Fibroblast of villous mesenchyme (primary cell): ENCODE measurements around the gene NFATC2. TPM values are rescaled to one million over a fixed set of nuclear protein-coding genes. Genes with fewer than 3 reads are reported as not detected.

Experiments
- DNase-seq: peaks from one replicate; pipeline ENCODE4 v3.0.0-alpha.2; 2010; ENCODE audit warnings: low read depth
- H3K4me3 ChIP-seq: 2 replicates; pipeline ENCODE4 v1.5.1; 2011; ENCODE audit warnings: low read depth, mild to moderate bottlenecking, low read length
- total RNA-seq: library from RNA; depleted of rRNA; stranded (reverse); fragments of >200 nt; gene quantifications from 2 replicates; pipeline ENCODE4 v1.2.3, GENCODE V29; 2012
- TF ChIP-seq, protein P1 (sequence below): IDR thresholded peaks from 2 replicates; pipeline ENCODE4 v1.5.1; 2012; ENCODE audit warnings: low read depth, mild to moderate bottlenecking, low read length; ENCODE audit not compliant: insufficient read depth

Gene NFATC2
- total RNA-seq, 1 donor, result under 0.01 TPM

DNA sequence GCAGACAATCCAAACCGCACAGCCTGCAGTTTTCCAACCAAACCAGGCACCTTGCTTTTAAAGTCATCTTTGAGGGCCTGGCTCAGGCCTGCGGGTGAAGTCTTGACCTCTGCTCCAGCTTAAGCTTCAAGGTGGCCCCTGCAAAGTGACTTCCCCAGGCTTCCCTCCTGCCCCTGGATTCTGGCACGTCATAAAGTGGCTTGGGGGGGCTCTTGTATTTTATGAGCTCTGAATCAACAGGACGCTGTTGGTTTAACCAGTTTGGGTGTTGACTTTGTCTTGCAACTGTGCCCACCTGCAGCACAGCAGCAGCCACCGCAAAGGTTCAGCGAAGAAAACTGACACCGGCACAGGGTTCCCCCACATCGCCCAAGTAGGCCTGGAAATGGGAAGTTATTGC, 81.2 kb downstream of the NFATC2 start:
- DNase-seq, result no peak
- H3K4me3 ChIP-seq, result no peak overlapping the region
- TF ChIP-seq, protein P1, sequence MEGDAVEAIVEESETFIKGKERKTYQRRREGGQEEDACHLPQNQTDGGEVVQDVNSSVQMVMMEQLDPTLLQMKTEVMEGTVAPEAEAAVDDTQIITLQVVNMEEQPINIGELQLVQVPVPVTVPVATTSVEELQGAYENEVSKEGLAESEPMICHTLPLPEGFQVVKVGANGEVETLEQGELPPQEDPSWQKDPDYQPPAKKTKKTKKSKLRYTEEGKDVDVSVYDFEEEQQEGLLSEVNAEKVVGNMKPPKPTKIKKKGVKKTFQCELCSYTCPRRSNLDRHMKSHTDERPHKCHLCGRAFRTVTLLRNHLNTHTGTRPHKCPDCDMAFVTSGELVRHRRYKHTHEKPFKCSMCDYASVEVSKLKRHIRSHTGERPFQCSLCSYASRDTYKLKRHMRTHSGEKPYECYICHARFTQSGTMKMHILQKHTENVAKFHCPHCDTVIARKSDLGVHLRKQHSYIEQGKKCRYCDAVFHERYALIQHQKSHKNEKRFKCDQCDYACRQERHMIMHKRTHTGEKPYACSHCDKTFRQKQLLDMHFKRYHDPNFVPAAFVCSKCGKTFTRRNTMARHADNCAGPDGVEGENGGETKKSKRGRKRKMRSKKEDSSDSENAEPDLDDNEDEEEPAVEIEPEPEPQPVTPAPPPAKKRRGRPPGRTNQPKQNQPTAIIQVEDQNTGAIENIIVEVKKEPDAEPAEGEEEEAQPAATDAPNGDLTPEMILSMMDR, result no peak

DNA sequence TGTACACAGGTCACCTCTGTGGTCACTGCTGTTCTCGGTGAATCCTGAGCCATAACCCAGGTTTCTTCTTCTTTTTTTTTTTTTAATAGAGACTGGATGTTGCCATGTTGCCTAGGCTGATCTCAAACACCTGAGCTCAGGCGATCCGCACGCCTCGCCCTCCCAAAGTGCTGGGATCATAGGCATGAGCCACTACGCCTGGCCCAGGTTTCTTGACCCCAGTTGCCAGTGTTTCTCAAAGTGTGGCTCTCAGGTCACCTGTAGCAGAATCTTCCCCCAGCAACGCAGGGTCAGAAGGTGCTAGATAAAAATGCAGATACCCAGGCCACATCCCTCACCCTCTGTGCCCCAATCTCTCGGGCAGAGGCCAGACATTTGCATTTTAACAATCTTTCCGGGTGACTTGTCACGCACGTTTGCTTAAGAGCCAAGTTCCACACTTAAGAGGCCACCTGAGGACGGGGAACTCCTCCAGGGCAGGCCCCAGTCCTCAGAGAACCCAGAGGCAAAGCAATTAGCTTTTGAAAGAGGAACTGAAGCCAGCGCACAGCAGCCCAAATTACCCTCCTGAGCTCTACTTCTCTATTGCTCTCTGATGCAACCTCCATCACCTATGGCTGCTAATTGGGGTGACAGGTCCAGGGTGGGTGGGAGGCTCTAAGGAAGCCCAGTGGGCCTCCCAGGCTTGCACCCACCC, 81.8 kb downstream of the NFATC2 start:
- TF ChIP-seq, protein P1, result no peak
- no peak for DNase-seq
- no peak overlapping the region for H3K4me3 ChIP-seq

DNA sequence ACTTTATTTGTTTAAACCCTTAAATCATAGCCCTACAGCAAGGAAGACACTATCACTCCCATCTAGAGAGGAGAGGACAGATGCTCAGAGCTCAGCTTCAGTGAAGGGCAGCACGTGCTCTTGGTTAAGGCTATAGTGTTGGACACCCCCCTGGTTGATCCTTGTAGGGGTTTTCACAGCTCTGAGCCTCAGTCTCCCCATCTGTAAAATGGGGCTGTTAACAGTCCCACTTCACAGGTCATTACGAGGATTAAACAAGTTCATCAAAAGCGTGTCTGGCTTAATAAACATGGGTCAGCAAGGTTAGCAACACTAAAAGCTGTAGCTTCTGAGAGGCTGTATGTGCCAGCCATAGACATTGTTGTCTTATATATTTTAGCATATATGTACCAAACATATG, 82.4 kb downstream of the NFATC2 start:
- DNase-seq, result no peak
- TF ChIP-seq, protein P1, result no peak
- no peak overlapping the region for H3K4me3 ChIP-seq

DNA sequence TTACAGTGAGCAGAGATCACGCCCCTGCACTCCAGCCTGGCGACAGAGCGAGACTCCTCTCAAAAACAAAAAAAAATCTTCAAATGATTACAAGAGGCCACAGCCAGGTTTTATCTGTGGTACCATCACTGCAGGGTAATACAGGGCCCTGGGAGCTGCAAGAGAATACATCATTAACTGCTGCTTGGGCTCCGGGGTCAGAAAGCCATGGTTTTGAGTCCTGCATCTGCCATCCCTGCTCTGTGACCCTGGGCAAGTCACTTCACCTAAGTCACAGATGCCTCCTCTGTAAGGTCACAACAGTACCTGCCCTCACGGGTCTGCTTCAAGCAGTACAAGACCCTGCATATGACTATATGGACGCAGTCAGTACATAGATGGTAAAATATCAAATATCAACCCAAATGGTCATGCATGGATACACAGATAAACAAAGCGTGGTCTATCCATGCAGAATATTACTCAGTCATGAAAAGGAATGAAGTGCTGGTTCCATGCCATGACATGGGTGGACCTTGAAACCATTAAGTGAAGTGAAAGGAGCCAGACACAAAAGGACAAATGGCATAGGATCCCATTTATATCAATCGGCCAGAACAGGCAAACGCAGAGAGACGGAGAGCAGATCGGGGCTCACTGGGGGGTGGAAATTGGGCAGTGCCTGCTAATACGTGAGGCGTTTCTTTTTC, 83.6 kb downstream of the NFATC2 start:
- H3K4me3 ChIP-seq, result no peak overlapping the region
- TF ChIP-seq, protein P1, result no peak
- DNase-seq, result no peak

DNA sequence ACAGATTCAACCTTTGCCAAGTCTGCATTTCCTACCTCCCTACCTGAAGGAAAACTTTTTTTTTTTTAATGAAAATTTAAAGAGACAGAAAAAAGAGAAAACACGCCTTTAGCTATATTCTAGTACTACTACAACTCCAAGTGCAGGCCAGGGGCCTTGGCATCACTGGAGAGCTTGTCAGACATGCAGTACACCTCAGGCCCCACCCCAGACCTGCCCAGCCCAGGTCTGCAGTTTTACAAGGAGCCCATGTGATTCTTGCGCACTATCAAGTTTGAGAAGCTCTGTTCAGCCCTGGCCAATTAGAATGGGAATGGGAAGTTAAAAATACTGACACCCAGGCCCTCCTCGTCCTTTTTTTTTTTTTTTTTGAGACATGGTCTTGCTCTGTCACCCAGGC, 85.0 kb downstream of the NFATC2 start:
- DNase-seq, result no peak
- TF ChIP-seq, protein P1, result no peak
- H3K4me3 ChIP-seq, result no peak overlapping the region

DNA sequence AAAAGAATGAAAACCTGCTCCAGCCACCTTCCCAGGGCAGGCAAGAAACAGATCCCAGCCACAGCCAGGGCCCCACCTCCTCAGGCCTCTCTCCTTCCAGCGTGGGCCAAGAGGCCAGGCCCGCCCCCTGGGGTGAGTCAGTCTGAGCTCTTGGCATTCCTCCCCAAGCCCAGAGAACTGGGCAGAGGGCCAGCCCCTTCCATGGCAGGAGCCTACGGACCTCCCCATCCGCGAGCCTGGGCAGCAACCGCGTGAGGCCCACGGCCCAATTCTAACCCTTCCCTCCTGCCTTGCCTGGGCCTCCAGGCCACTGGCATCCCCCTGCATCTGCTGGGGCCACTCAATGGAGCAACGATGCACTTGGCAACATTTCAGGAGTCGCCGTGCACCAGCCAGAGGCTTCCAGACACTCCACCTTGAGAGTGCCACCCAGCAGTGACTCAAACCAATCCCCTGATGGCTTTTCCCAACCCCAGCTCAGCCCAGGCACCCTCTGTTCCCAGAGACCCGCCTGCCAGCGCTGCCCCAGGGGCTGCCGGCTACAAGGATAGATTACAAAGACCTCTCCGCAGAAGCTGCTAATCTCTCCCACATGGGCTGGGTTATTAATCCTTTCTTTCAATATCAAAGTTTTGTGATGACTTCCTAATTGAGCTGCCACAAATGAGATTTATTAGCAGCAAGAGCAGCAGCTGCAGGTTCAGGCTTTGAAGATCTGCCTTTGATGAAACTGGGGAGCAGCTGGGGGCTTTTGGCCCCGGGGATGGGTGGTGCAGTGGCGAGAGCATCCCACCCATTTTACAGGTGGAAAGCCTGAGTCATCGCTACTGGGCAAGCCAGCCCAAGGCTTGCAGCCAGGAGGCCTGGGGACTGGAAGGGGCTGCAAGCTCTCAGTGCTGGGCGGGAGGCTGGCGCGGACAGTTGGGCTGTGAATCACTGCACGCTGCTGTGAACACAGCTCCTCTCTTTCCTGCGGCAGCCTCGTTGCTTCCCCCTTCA, 85.7 kb downstream of the NFATC2 start:
- TF ChIP-seq, protein P1, result no peak
- peak; percentile 97 for DNase-seq
- no peak overlapping the region for H3K4me3 ChIP-seq
